Activated CD8-positive, alpha-beta T cell treated with anti-CD3 and anti-CD28 coated beads, Interleukin-2, amount 10 ng/mL, durations not matched to agents 7 days and 5 days (primary cell): ENCODE measurements around the gene KCNJ9. TPM values are rescaled to one million over a fixed set of nuclear protein-coding genes. Genes with fewer than 3 reads are reported as not detected.

Experiments
- ATAC-seq: fragments of 150-1000 bp; cut with Tn5 transposase; one replicate; pipeline ENCODE4 v1.10.0; 2021; ENCODE audit warnings: moderate library complexity
- CTCF ChIA-PET: fragments of 350-600 bp; sonication (Branson Sonifier 250); formaldehyde crosslinking; loops from one replicate; lab custom pipeline; 2021; ENCODE audit warnings: antibody characterized with exemption; lab: Charles Lee
- POLR2A ChIA-PET: fragments of 350-600 bp; sonication (Branson Sonifier 250); formaldehyde crosslinking; loops from one replicate; lab custom pipeline; 2021; ENCODE audit warnings: antibody characterized with exemption; lab: Charles Lee
- DNase-seq: peaks from one replicate; pipeline ENCODE4 v3.0.0-alpha.2; 2020
- H3K27ac Mint-ChIP-seq: one replicate; pipeline ENCODE4 v1.8.0; 2021; ENCODE audit warnings: mild to moderate bottlenecking, mixed read lengths
- H3K27me3 Mint-ChIP-seq: one replicate; pipeline ENCODE4 v1.8.0; 2021; ENCODE audit warnings: low read depth, mixed read lengths
- H3K36me3 Mint-ChIP-seq: one replicate; pipeline ENCODE4 v1.8.0; 2021; ENCODE audit warnings: low read depth, mixed read lengths
- H3K4me1 Mint-ChIP-seq: one replicate; pipeline ENCODE4 v1.8.0; 2021; ENCODE audit warnings: low read depth, mixed read lengths
- H3K4me3 Mint-ChIP-seq: one replicate; pipeline ENCODE4 v1.8.0; 2021; ENCODE audit warnings: mild to moderate bottlenecking, mixed read lengths
- H3K9me3 Mint-ChIP-seq: one replicate; pipeline ENCODE4 v1.8.0; 2022; ENCODE audit warnings: mixed read lengths; ENCODE audit not compliant: insufficient read depth
- total RNA-seq, 2 experiments: library from RNA; stranded (reverse); gene quantifications; one replicate each; pipeline ENCODE4 v1.2.3, GENCODE V29; 2021

Gene KCNJ9
- total RNA-seq, 2 experiments from 2014 or later = not detected

DNA sequence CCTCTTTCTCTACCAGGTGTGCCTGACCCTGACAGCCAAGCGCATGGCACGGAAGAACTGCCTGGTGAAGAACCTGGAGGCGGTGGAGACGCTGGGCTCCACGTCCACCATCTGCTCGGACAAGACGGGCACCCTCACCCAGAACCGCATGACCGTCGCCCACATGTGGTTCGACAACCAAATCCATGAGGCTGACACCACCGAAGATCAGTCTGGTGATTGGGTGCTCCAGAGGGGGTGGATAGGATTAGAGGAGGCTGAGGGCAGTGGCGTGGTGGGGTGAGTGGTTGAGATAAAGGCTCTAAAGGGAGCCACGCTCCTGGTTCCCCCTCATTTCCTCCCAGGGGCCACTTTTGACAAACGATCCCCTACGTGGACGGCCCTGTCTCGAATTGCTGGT, 47.3 kb downstream of the KCNJ9 start:
- no peak for ATAC-seq

DNA sequence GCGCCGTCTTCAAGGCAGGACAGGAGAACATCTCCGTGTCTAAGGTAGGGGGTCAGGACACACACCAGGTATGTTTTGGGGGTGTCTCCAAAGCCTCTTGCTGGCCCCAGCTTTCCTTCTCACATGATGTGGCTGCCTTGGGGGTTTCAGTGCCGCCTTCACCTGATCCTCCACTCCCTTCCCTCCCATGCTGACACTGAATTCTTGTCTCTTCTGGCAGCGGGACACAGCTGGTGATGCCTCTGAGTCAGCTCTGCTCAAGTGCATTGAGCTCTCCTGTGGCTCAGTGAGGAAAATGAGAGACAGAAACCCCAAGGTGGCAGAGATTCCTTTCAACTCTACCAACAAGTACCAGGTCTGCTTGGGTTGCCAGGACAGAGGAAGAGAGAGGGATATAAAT, 47.7 kb downstream of the KCNJ9 start:
- no peaks in the 10 kb centered on the region for H3K9me3 Mint-ChIP-seq
- no peak overlapping the region for H3K4me3 Mint-ChIP-seq
- no peaks in the 10 kb centered on the region for H3K4me1 Mint-ChIP-seq
- no peak overlapping the region for H3K27ac Mint-ChIP-seq
- ChIA-PET POLR2A (no interaction called here), CTCF (no interaction called here)
- no peak for ATAC-seq
- DNase-seq = no peak
- H3K36me3 Mint-ChIP-seq = no peaks in the 10 kb centered on the region
- peaks cover 25% of the 10 kb centered on the region for H3K27me3 Mint-ChIP-seq

More for the DNA sequence above, 47.3 kb downstream of the KCNJ9 start:
- DNase-seq = no peak
- Mint-ChIP-seq H3K9me3 (no peaks in the 10 kb centered on the region), H3K27me3 (peaks cover 22% of the 10 kb centered on the region), H3K4me3 (no peak overlapping the region), H3K27ac (no peak overlapping the region), H3K4me1 (no peaks in the 10 kb centered on the region), H3K36me3 (no peaks in the 10 kb centered on the region)
- CTCF ChIA-PET = no interaction called here
- POLR2A ChIA-PET = no interaction called here

DNA sequence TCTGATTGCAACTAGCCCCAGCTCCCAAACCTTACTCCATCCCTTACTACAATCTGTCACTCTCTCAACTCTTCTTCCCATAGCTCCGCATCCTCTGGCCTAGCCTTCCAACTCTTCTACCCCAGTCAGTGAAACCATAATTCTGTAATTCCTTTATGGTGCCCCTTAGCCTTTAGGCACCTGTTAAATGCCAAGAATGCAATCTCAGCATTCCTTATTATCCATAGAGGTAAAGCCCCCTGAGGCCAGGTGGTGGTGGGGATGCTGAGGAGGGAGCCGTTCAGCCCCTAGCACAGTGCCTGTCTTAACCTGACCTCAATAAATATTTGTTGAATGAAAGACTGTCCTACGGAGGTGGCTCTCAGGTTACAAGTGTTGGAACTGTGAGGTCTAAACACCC, 48.2 kb downstream of the KCNJ9 start:
- CTCF ChIA-PET = interaction anchor here (1.4 kb wide), 1 partner anchor 247 kb away, joined by 4 read pairs; no protein-coding TSS in a partner anchor

DNA sequence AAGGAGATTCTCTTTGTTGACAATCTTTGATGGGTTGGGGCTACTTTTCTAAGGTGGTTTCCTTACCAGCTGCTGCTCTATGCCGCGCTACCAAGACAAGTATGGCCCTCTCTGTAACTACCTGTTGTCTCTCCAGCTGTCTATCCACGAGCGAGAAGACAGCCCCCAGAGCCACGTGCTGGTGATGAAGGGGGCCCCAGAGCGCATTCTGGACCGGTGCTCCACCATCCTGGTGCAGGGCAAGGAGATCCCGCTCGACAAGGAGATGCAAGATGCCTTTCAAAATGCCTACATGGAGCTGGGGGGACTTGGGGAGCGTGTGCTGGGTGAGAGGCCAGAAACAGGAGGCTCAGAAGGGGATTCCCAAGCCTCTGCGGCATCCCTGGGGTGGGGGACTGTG, 48.6 kb downstream of the KCNJ9 start:
- H3K27me3 Mint-ChIP-seq = peaks cover 25% of the 10 kb centered on the region
- DNase-seq = no peak

More for the DNA sequence above, 48.2 kb downstream of the KCNJ9 start:
- ATAC-seq (no peak), DNase-seq (no peak)
- H3K4me1 Mint-ChIP-seq = no peaks in the 10 kb centered on the region
- no peak overlapping the region for H3K4me3 Mint-ChIP-seq
- no peaks in the 10 kb centered on the region for H3K36me3 Mint-ChIP-seq
- H3K9me3 Mint-ChIP-seq = no peaks in the 10 kb centered on the region
- POLR2A ChIA-PET = no interaction called here
- H3K27ac Mint-ChIP-seq = no peak overlapping the region
- H3K27me3 Mint-ChIP-seq = peaks cover 25% of the 10 kb centered on the region

DNA sequence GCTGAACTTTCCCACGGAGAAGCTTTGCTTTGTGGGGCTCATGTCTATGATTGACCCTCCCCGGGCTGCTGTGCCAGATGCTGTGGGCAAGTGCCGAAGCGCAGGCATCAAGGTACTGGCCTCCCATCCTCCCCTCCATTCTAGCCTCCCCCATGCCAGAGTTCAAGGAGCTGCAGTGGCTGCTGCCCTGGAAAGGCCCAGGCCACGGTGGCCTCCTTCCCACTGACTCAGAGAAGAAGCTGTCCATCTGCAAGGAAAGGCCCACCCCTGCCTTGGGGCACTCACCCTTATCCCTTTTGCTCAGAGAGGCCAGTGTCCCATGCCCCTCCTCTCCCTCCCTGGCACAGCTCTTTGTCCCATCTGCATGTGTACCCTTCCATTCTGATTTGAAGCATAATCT, 49.1 kb downstream of the KCNJ9 start:
- ChIA-PET CTCF (interaction anchor here (1.4 kb wide), 1 partner anchor 246 kb away, joined by 4 read pairs; no protein-coding TSS in a partner anchor), POLR2A (no interaction called here)
- DNase-seq (no peak), ATAC-seq (no peak)
- H3K36me3 Mint-ChIP-seq = no peaks in the 10 kb centered on the region
- no peak overlapping the region for H3K27ac Mint-ChIP-seq
- H3K4me1 Mint-ChIP-seq = no peaks in the 10 kb centered on the region
- no peaks in the 10 kb centered on the region for H3K9me3 Mint-ChIP-seq
- peaks cover 25% of the 10 kb centered on the region for H3K27me3 Mint-ChIP-seq
- H3K4me3 Mint-ChIP-seq = no peak overlapping the region

More for the DNA sequence above, 48.6 kb downstream of the KCNJ9 start:
- H3K9me3 Mint-ChIP-seq = no peaks in the 10 kb centered on the region
- ChIA-PET CTCF (interaction anchor here (1.4 kb wide), 1 partner anchor 246 kb away, joined by 4 read pairs; no protein-coding TSS in a partner anchor), POLR2A (no interaction called here)
- no peak for ATAC-seq
- no peaks in the 10 kb centered on the region for H3K36me3 Mint-ChIP-seq
- no peak overlapping the region for H3K27ac Mint-ChIP-seq
- no peak overlapping the region for H3K4me3 Mint-ChIP-seq
- H3K4me1 Mint-ChIP-seq = no peaks in the 10 kb centered on the region

DNA sequence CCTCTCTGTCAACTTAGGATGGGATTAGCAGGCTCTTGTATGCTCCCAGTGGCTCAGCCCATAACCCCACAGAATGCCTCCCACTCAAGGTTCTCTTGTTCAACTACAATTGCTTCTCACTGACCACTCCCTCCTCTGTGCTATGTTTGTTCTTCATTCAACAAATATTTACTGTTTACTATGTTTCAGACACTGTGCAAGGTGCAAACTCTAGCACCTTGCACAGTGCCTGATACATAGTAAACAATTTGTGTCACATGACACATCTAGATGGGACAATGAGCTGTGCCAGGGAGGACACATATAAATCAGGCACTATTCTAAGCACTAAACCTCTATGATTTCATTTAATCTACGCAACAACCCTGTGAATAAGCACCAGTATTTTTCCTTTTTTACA, 49.6 kb downstream of the KCNJ9 start:
- no peak for DNase-seq
- H3K4me1 Mint-ChIP-seq = no peaks in the 10 kb centered on the region
- no peak for ATAC-seq
- ChIA-PET POLR2A (no interaction called here), CTCF (interaction anchor here (1.4 kb wide), 1 partner anchor 245 kb away, joined by 4 read pairs; no protein-coding TSS in a partner anchor)
- no peaks in the 10 kb centered on the region for H3K36me3 Mint-ChIP-seq
- H3K4me3 Mint-ChIP-seq = no peak overlapping the region
- H3K9me3 Mint-ChIP-seq = no peaks in the 10 kb centered on the region
- no peak overlapping the region for H3K27ac Mint-ChIP-seq
- H3K27me3 Mint-ChIP-seq = peaks cover 25% of the 10 kb centered on the region

DNA sequence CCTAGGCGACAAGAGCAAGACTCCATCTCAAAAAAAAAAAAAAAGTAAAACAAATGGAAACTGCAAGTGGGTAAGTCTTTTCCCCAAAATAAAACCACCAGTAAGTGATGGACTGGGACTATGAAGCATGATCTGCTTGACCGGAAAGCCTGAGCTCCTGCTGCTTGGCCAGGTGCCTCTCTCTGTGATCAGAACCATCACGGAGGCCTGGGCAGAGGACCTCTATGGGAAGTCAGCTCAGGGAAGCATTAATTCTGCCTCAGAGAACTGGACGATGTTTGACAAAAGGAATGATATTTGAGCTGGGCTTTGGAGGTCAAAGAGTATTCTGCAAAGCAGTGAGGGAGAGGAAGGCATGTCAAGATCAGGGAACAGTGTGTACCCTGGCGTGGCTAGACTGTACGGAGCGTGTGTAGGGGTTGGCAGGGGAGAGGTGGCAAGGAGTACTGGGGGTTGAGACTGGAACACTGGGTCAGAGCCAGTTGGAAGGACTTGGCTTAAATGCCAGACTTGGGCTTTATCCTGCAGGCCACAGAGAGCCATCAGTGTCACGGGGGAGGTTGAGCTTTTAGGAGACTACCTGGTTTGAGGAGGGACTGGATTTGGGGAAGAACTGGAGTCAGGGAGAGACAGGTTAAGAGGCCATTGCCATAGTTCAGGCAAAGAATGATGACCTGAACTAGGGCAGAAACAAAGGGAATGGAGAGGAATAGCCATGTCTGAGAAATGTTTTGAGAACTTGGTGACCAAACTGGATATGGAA, 50.6 kb downstream of the KCNJ9 start:
- ChIA-PET CTCF (interaction anchor here (0.6 kb wide), 1 partner anchor 160 kb away, joined by 3 read pairs; no protein-coding TSS in a partner anchor), POLR2A (no interaction called here)
- DNase-seq (no peak), ATAC-seq (no peak)
- H3K36me3 Mint-ChIP-seq = no peaks in the 10 kb centered on the region
- no peak overlapping the region for H3K27ac Mint-ChIP-seq
- H3K4me1 Mint-ChIP-seq = no peaks in the 10 kb centered on the region
- peaks cover 25% of the 10 kb centered on the region for H3K27me3 Mint-ChIP-seq
- H3K9me3 Mint-ChIP-seq = no peaks in the 10 kb centered on the region
- no peak overlapping the region for H3K4me3 Mint-ChIP-seq

DNA sequence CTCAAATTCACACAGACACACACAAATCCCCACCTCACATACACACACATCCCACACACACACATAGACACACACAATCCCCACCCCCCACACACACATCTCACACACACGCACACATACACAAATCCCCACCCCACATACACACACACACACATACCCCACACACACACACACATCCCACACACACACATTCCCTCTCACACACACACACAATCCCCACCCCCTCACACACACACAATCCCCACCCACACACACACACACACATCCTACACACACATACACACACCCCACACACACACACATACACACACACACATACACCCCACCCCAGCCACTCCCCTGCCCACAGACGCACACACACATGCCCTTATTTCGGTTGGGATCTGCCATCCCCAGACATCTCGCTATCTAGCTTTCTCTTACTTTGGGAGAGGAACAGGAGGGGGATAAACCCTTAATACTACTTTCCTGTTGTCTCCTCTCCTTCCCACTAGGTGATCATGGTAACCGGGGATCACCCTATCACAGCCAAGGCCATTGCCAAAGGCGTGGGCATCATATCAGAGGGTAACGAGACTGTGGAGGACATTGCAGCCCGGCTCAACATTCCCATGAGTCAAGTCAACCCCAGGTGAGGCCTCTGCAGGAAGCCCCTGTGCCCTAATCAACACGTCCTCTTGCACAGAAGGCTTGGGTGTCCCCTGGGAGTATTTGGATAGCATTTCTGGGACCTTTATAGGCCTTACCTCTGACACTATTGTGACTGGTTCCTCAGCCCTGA, 52.8 kb downstream of the KCNJ9 start:
- ATAC-seq (no peak), DNase-seq (no peak)
- Mint-ChIP-seq H3K4me1 (no peaks in the 10 kb centered on the region), H3K27me3 (peaks cover 25% of the 10 kb centered on the region), H3K36me3 (no peaks in the 10 kb centered on the region), H3K27ac (no peak overlapping the region), H3K4me3 (no peak overlapping the region), H3K9me3 (no peaks in the 10 kb centered on the region)
- ChIA-PET POLR2A (no interaction called here), CTCF (no interaction called here)

DNA sequence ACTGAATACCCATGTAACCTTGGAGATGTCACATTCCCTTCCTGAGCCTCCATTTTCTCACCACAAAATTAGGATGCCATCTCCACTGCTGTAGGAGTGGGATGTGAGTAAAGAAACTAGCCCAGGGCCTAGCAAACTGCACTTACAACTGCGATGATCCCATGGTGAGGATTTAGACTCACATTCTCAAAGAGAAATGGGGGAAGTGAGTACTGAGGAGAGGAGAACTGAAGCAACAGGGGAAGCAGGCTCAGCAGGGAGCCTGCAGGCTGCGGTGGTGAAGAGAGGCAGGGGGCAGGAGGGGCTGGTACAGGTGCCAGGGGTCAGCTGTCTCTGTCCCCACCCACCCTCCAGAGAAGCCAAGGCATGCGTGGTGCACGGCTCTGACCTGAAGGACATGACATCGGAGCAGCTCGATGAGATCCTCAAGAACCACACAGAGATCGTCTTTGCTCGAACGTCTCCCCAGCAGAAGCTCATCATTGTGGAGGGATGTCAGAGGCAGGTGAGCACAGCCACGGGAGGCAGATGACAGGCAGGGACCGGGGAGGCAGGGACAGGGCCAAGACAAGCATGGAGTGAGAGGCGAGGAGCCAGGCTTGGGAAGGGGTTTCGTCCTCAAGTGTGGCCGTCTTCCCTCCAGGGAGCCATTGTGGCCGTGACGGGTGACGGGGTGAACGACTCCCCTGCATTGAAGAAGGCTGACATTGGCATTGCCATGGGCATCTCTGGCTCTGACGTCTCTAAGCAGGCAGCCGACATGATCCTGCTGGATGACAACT, 53.6 kb downstream of the KCNJ9 start:
- CTCF ChIA-PET = no interaction called here
- H3K9me3 Mint-ChIP-seq = no peaks in the 10 kb centered on the region
- no peak overlapping the region for H3K4me3 Mint-ChIP-seq

DNA sequence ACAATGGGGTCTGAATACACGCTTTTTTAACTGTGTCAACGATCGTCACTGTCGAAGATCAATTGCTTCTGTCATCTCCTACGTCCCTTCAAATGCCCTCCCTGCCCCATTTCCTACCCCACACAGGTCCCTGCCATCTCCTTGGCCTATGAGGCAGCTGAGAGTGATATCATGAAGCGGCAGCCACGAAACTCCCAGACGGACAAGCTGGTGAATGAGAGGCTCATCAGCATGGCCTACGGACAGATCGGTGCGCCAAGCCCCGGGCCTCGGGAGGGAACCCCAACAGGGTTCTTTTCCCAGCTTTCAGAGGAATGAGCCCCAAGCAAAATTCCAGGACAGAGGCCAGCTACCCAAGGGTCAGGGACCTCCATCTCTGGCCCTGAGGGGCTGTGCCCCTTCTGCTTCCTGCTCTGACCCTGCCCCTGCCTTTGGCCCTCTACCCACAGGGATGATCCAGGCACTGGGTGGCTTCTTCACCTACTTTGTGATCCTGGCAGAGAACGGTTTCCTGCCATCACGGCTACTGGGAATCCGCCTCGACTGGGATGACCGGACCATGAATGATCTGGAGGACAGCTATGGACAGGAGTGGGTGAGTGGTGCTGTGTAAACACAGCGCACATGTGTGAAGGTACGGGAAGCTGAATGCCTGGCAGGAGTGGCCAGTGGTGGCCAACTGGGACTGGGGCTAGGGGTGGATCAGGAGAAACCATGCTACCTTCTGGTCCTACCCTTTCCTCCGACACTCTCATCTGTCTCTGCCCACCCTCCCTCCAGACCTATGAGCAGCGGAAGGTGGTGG, 55.0 kb downstream of the KCNJ9 start:
- no peak for DNase-seq
- no peaks in the 10 kb centered on the region for H3K36me3 Mint-ChIP-seq
- H3K27ac Mint-ChIP-seq = no peak overlapping the region
- H3K4me1 Mint-ChIP-seq = no peaks in the 10 kb centered on the region
- no peak overlapping the region for H3K4me3 Mint-ChIP-seq
- ChIA-PET CTCF (no interaction called here), POLR2A (no interaction called here)
- no peaks in the 10 kb centered on the region for H3K9me3 Mint-ChIP-seq
- H3K27me3 Mint-ChIP-seq = peaks cover 20% of the 10 kb centered on the region
- ATAC-seq = no peak

More for the DNA sequence above, 53.6 kb downstream of the KCNJ9 start:
- POLR2A ChIA-PET = no interaction called here
- ATAC-seq = no peak
- Mint-ChIP-seq H3K36me3 (no peaks in the 10 kb centered on the region), H3K27me3 (peaks cover 26% of the 10 kb centered on the region), H3K4me1 (no peaks in the 10 kb centered on the region), H3K27ac (no peak overlapping the region)
- DNase-seq = no peak

DNA sequence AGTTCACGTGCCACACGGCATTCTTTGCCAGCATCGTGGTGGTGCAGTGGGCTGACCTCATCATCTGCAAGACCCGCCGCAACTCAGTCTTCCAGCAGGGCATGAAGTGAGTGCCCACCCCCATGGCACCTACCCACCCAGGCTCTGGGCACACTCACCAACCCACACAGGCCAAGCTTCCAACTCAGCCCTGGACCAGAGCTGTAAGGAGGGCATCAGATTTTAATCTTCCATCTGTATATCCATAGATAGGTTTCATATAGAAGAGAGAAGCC, 55.5 kb downstream of the KCNJ9 start:
- Mint-ChIP-seq H3K9me3 (no peaks in the 10 kb centered on the region), H3K4me3 (no peak overlapping the region), H3K36me3 (no peaks in the 10 kb centered on the region), H3K27me3 (peaks cover 22% of the 10 kb centered on the region), H3K27ac (no peak overlapping the region), H3K4me1 (no peaks in the 10 kb centered on the region)
- ChIA-PET POLR2A (no interaction called here), CTCF (no interaction called here)
- ATAC-seq = no peak
- no peak for DNase-seq
